Testis (tissue), 3 donors: Measurements from ENCODE around the gene CPXM1. TPM values are rescaled to one million over a fixed set of nuclear protein-coding genes. Genes with fewer than 3 reads are reported as not detected.
A peak's percentile ranks its signal among the peaks of the same experiment; 100 is the strongest.

Source experiments
- DNase-seq: peaks from one replicate; pipeline ENCODE4 v3.0.0-alpha.2; 2019
- H3K27ac ChIP-seq, 2 donors: fragments of 200-600 bp; sonication (generic); one replicate each; pipeline ENCODE4 v1.5.1; 2019
- H3K27me3 ChIP-seq: fragments of 200-600 bp; sonication (generic); one replicate; pipeline ENCODE4 v1.5.1; 2019
- H3K36me3 ChIP-seq: fragments of 200-600 bp; sonication (generic); one replicate; pipeline ENCODE4 v1.5.1; 2017; ENCODE audit warnings: low read depth; ENCODE audit errors: missing control alignments
- H3K4me1 ChIP-seq: fragments of 200-600 bp; sonication (generic); one replicate; pipeline ENCODE4 v1.5.1; 2019
- H3K4me3 ChIP-seq, 2 donors: fragments of 200-600 bp; sonication (generic); one replicate each; pipeline ENCODE4 v1.5.1; 2017 to 2019
- H3K9me3 ChIP-seq: fragments of 200-600 bp; sonication (generic); one replicate; pipeline ENCODE4 v1.5.1; 2017
- CTCF ChIP-seq, 3 experiments: fragments of 450-650 bp in 2 of 3; fragments of 200-600 bp in 1 of 3; sonication (generic) in 1 of 3; IDR thresholded peaks; one replicate each; pipeline ENCODE4 v1.5.1; 2016 to 2019; ENCODE audit warnings: antibody characterized with exemption in 3 of 3, mild to moderate bottlenecking in 2 of 3, moderate library complexity in 1 of 3
- POLR2A ChIP-seq: fragments of 450-650 bp; IDR thresholded peaks from one replicate; pipeline ENCODE4 v1.6.1; 2017; ENCODE audit warnings: antibody characterized with exemption, mild to moderate bottlenecking, moderate library complexity
- WGBS, 2 donors: methylation state at CpG; one replicate each; pipeline ENCODE4 v1.1.5; 2018; 5-methylcytosine and 5-hydroxymethylcytosine counted together
- intact Hi-C: fragments of 100-400 bp; cut with DNase I; formaldehyde crosslinking; loops from one replicate; pipeline ENCODE4 v1.15.1; 2023; ENCODE audit warnings: low total_unique reads
- polyA plus RNA-seq: library from polyadenylated mRNA; stranded (reverse); fragments of 350-450 nt; fragmentation: Illumina TruSeq; extraction: RNeasy Lipid Tissue Mini Kit (QIAGEN cat#74804); gene quantifications from one replicate; pipeline ENCODE4 v1.2.3, GENCODE V29; 2014; ENCODE audit warnings: low read depth, low replicate concordance; ENCODE audit not compliant: insufficient read depth
- total RNA-seq, 2 donors: library from RNA; depleted of rRNA; stranded (reverse); fragments of >200 nt; gene quantifications; one replicate each; pipeline ENCODE4 v1.2.3, GENCODE V29; 2016

CPXM1 gene
- total and polyA plus RNA-seq, 3 donors from 2014 or later, result 3.5 to 25.2 (median 8.6) TPM

GRCh38 chr20:2845607-2846006 lies 45.2 kb upstream of the CPXM1 start:
- no peak for TF ChIP-seq CTCF (IDR thresholded peaks at IDR 0.05)
- TF ChIP-seq POLR2A, result no peak
- H3K9me3 ChIP-seq, result no peaks in the 10 kb centered on the region
- DNase-seq, result no peak
- no peak overlapping the region for H3K27ac ChIP-seq
- H3K4me1 ChIP-seq, result peaks cover 8% of the 10 kb centered on the region
- 86 to 88% methylated on average over 2 of the region's 2 CpGs for WGBS, 2 donors
- no peaks in the 10 kb centered on the region for H3K27me3 ChIP-seq
- no peaks in the 10 kb centered on the region for H3K36me3 ChIP-seq
- intact Hi-C loops, result no loop called here
- no peak overlapping the region for H3K4me3 ChIP-seq

- Histone ChIP-seq H3K27ac (peak overlapping the region; percentile 88 to 93), H3K4me1 (peaks cover 14% of the 10 kb centered on the region), H3K27me3 (no peaks in the 10 kb centered on the region), H3K9me3 (no peaks in the 10 kb centered on the region), H3K4me3 (peak overlapping the region; percentile 89 to 93), H3K36me3 (no peaks in the 10 kb centered on the region)
- TF ChIP-seq CTCF (IDR thresholded peaks at IDR 0.05) (no peak), POLR2A (no peak)
- intact Hi-C loops, result no loop called here
- WGBS, 2 donors, result 1 to 2% methylated on average over 30 to 33 of the region's 33 CpGs
- peak; percentile 73 for DNase-seq
Observed at GRCh38 chr20:2840967-2841531, 40.6 kb upstream of the CPXM1 start.

GRCh38 chr20:2840138-2840966 lies 39.9 kb upstream of the CPXM1 start, which contains the start of the genes PCED1A and VPS16:
TSS of gene PCED1A (minus strand) at chr20:2840655. CDS start at chr20:2839912, 743 bp downstream.
TSS of gene VPS16 (plus strand) at chr20:2840745. CDS start at chr20:2840775, 30 bp downstream.
- intact Hi-C loops, result no loop called here
- TF ChIP-seq CTCF (IDR thresholded peaks at IDR 0.05), result no peak
- no peak for TF ChIP-seq POLR2A
- DNase-seq, result peak; percentile 92

GRCh38 chr20:2839732-2840137 lies 39.3 kb upstream of the CPXM1 start:
- H3K27me3 ChIP-seq, result no peaks in the 10 kb centered on the region
- peak overlapping the region; percentile 89 to 93 for H3K4me3 ChIP-seq
- 54 to 78% methylated on average over 15 to 20 of the region's 21 CpGs for WGBS, 2 donors
- TF ChIP-seq CTCF (IDR thresholded peaks at IDR 0.05), result no peak
- no peak for TF ChIP-seq POLR2A
- DNase-seq, result no peak
- H3K36me3 ChIP-seq, result no peaks in the 10 kb centered on the region
- H3K9me3 ChIP-seq, result no peaks in the 10 kb centered on the region
- H3K4me1 ChIP-seq, result peaks cover 14% of the 10 kb centered on the region
- intact Hi-C loops, result no loop called here
- no peak overlapping the region for H3K27ac ChIP-seq

More at GRCh38 chr20:2840138-2840966, 39.9 kb upstream of the CPXM1 start, which contains the start of the genes PCED1A and VPS16:
- Histone ChIP-seq H3K36me3 (no peaks in the 10 kb centered on the region), H3K27ac (peak within 1 kb of the TSS; percentile 88 to 93), H3K4me3 (peak within 1 kb of the TSS; percentile 89 to 93), H3K9me3 (no peaks in the 10 kb centered on the region), H3K4me1 (peaks cover 14% of the 10 kb centered on the region), H3K27me3 (no peaks in the 10 kb centered on the region)
- WGBS, 2 donors, result 2% methylated on average over 78 of the region's 98 CpGs; no CpG with 5 or more reads in 1 of the 2 donors
